Naive thymus-derived CD4-positive, alpha-beta T cell (primary cell): ENCODE results near the gene LYZL6. TPM values are rescaled to one million over a fixed set of nuclear protein-coding genes. Genes with fewer than 3 reads are reported as not detected.

Experiments
- ATAC-seq: fragments of 150-1000 bp; cut with Tn5 transposase; 2 replicates; pipeline ENCODE4 v1.10.0; 2021; ENCODE audit warnings: mild to moderate bottlenecking, moderate library complexity
- CTCF ChIA-PET: fragments of 350-600 bp; sonication (Branson Sonifier 250); formaldehyde crosslinking; loops from one replicate; lab custom pipeline; 2021; ENCODE audit warnings: antibody characterized with exemption; lab: Charles Lee
- POLR2A ChIA-PET: fragments of 350-600 bp; sonication (Branson Sonifier 250); formaldehyde crosslinking; loops from one replicate; lab custom pipeline; 2021; ENCODE audit warnings: antibody characterized with exemption, inconsistent platforms; lab: Charles Lee
- DNase-seq, 9 donors: peaks; one replicate each; pipeline versions ENCODE4 v3.0.0 to v3.0.0-alpha.2; 2020 to 2022; ENCODE audit warnings: mixed read lengths in 1 of 9
- H3K27ac ChIP-seq: one replicate; pipeline ENCODE4 v1.7.0; 2013; ENCODE audit warnings: mild to moderate bottlenecking, low read depth, low read length, moderate library complexity
- H3K27me3 ChIP-seq, 2 donors: one replicate each; pipeline ENCODE4 v1.7.0; 2013; ENCODE audit warnings: low read length in 2 of 2, mild to moderate bottlenecking in 2 of 2, moderate library complexity in 2 of 2; ENCODE audit not compliant: control insufficient read depth in 2 of 2, insufficient read depth in 2 of 2
- H3K36me3 ChIP-seq, 3 experiments: 1 replicate in 2 of 3; 2 replicates in 1 of 3; pipeline ENCODE4 v1.7.0; 2013; ENCODE audit warnings: low read length in 3 of 3, mild to moderate bottlenecking in 3 of 3, moderate library complexity in 1 of 3; ENCODE audit not compliant: insufficient read depth in 3 of 3, control insufficient read depth in 2 of 3
- H3K4me1 ChIP-seq, 2 donors: one replicate each; pipeline ENCODE4 v1.7.0; 2013; ENCODE audit warnings: low read length in 2 of 2, mild to moderate bottlenecking in 2 of 2, moderate library complexity in 1 of 2; ENCODE audit not compliant: control insufficient read depth in 2 of 2, insufficient read depth in 2 of 2
- H3K4me3 ChIP-seq: 2 replicates; pipeline ENCODE4 v1.7.0; 2013; ENCODE audit warnings: mild to moderate bottlenecking, low read length
- H3K9me3 ChIP-seq, 3 experiments: 1 replicate in 2 of 3; 2 replicates in 1 of 3; pipeline ENCODE4 v1.7.0; 2013; ENCODE audit warnings: low read length in 3 of 3; ENCODE audit not compliant: control insufficient read depth in 2 of 3
- H3K27ac Mint-ChIP-seq, 9 donors: one replicate each; pipeline ENCODE4 v1.8.0; 2020 to 2022; ENCODE audit warnings: mixed read lengths in 9 of 9, mild to moderate bottlenecking in 8 of 9, moderate library complexity in 5 of 9, inconsistent platforms in 2 of 9
- H3K27me3 Mint-ChIP-seq, 5 donors: one replicate each; pipeline ENCODE4 v1.8.0; 2021 to 2022; ENCODE audit warnings: mixed read lengths in 5 of 5, mild to moderate bottlenecking in 1 of 5
- H3K36me3 Mint-ChIP-seq, 5 donors: one replicate each; pipeline ENCODE4 v1.8.0; 2020 to 2022; ENCODE audit warnings: mixed read lengths in 5 of 5, mild to moderate bottlenecking in 3 of 5, inconsistent platforms in 1 of 5
- H3K4me1 Mint-ChIP-seq, 7 donors: one replicate each; pipeline ENCODE4 v1.8.0; 2020 to 2022; ENCODE audit warnings: mixed read lengths in 7 of 7, mild to moderate bottlenecking in 3 of 7, inconsistent platforms in 1 of 7
- H3K4me3 Mint-ChIP-seq, 10 donors: one replicate each; pipeline ENCODE4 v1.8.0; 2020 to 2022; ENCODE audit warnings: mild to moderate bottlenecking in 10 of 10, mixed read lengths in 10 of 10, moderate library complexity in 6 of 10, inconsistent platforms in 2 of 10
- H3K9me3 Mint-ChIP-seq, 11 donors: one replicate each; pipeline ENCODE4 v1.8.0; 2020 to 2022; ENCODE audit warnings: mixed read lengths in 11 of 11, mild to moderate bottlenecking in 4 of 11, inconsistent platforms in 1 of 11, moderate library complexity in 1 of 11
- intact Hi-C, 2 donors: fragments of 100-400 bp; cut with micrococcal nuclease; formaldehyde crosslinking; loops; one replicate each; pipeline ENCODE4 v1.15.1; 2023
- polyA plus RNA-seq, 2 donors: library from polyadenylated mRNA; unstranded; fragments of 300-500 nt; fragmentation: Illumina TruSeq; gene quantifications; one replicate each; pipeline ENCODE4 v1.2.3, GENCODE V29; 2021
- total RNA-seq, 6 experiments: library from RNA in 5 of 6; stranded (reverse) in 5 of 6; gene quantifications; 1 replicate in 5 of 6; 2 replicates in 1 of 6; pipeline ENCODE4 v1.2.3 and lab custom pipeline; 2021 to 2026

The LYZL6 gene
- total and polyA plus RNA-seq, 7 experiments from 2014 or later: not detected

DNA sequence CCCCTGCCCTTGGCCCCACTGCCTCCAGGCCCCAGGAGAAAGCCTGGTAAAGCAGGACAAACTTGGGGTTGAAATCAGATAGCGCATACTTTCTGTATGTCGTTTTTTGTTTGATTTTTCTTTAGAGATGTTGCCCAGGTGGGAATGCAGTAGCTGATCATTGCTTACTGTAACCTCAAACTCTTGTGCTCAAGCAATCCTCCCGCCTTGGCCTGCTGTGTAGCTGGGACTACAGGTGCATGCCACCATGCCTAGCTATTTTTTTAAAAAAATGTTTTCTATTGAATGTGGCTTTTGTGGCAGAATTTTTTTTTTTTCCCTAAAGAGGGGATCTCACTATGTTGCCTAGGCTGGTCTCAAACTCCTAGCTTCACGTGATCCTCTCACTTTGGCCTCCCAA, 52.2 kb downstream of the LYZL6 start:
- ChIA-PET CTCF (no interaction called here), POLR2A (no interaction called here)
- no peaks in the 10 kb centered on the region for H3K27me3 ChIP-seq
- no peak for DNase-seq
- no peak for ATAC-seq
- H3K4me3 Mint-ChIP-seq: peak overlapping the region in 1 of 10 donors; percentile 64
- peak overlapping the region in 1 of 9 donors; percentile 89 for H3K27ac Mint-ChIP-seq
- peaks cover 0 to 5% (median 0%) of the 10 kb centered on the region in 5 donors for H3K27me3 Mint-ChIP-seq
- no peak overlapping the region for H3K4me3 ChIP-seq
- intact Hi-C loops: loop anchor here in 1 of 2 donors (5.0 kb wide), 1 partner anchor 44 kb away; no protein-coding TSS in a partner anchor
- H3K4me1 Mint-ChIP-seq: peaks cover 0 to 61% (median 7%) of the 10 kb centered on the region in 7 donors
- H3K36me3 Mint-ChIP-seq: peaks cover 0 to 14% (median 0%) of the 10 kb centered on the region in 5 donors
- H3K9me3 ChIP-seq: no peaks in the 10 kb centered on the region
- H3K36me3 ChIP-seq: no peaks in the 10 kb centered on the region
- peaks cover 0 to 2% (median 0%) of the 10 kb centered on the region in 11 donors for H3K9me3 Mint-ChIP-seq
- peaks cover 0 to 60% of the 10 kb centered on the region in 2 donors for H3K4me1 ChIP-seq
- H3K27ac ChIP-seq: no peak overlapping the region

- H3K27me3 ChIP-seq: no peaks in the 10 kb centered on the region
- POLR2A ChIA-PET: no interaction called here
- H3K9me3 ChIP-seq: no peaks in the 10 kb centered on the region
- CTCF ChIA-PET: no interaction called here
- peaks cover 0 to 56% (median 7%) of the 10 kb centered on the region in 7 donors for H3K4me1 Mint-ChIP-seq
- H3K27me3 Mint-ChIP-seq: no peaks in the 10 kb centered on the region
- no peaks in the 10 kb centered on the region for H3K36me3 ChIP-seq
- peak overlapping the region in 3 of 9 donors; percentile 58 to 89 (median 76) for H3K27ac Mint-ChIP-seq
- no peak overlapping the region for H3K27ac ChIP-seq
- no peak overlapping the region for H3K4me3 ChIP-seq
- ATAC-seq (peak; percentile 69), DNase-seq (peak in 1 of 9 donors; percentile 54)
- H3K36me3 Mint-ChIP-seq: peaks cover 0 to 14% (median 0%) of the 10 kb centered on the region in 5 donors
- peaks cover 0 to 2% (median 0%) of the 10 kb centered on the region in 11 donors for H3K9me3 Mint-ChIP-seq
- peaks cover 0 to 55% of the 10 kb centered on the region in 2 donors for H3K4me1 ChIP-seq
- H3K4me3 Mint-ChIP-seq: peak overlapping the region in 1 of 10 donors; percentile 64
- intact Hi-C loops: loop anchor here in 1 of 2 donors (1.0 to 5.0 kb wide), 2 partner anchors 10 to 43 kb away; partner anchors contain the start of gene CCL5
Observed at GRCh38 chr17:35890774-35891155, 52.7 kb downstream of the LYZL6 start.

DNA sequence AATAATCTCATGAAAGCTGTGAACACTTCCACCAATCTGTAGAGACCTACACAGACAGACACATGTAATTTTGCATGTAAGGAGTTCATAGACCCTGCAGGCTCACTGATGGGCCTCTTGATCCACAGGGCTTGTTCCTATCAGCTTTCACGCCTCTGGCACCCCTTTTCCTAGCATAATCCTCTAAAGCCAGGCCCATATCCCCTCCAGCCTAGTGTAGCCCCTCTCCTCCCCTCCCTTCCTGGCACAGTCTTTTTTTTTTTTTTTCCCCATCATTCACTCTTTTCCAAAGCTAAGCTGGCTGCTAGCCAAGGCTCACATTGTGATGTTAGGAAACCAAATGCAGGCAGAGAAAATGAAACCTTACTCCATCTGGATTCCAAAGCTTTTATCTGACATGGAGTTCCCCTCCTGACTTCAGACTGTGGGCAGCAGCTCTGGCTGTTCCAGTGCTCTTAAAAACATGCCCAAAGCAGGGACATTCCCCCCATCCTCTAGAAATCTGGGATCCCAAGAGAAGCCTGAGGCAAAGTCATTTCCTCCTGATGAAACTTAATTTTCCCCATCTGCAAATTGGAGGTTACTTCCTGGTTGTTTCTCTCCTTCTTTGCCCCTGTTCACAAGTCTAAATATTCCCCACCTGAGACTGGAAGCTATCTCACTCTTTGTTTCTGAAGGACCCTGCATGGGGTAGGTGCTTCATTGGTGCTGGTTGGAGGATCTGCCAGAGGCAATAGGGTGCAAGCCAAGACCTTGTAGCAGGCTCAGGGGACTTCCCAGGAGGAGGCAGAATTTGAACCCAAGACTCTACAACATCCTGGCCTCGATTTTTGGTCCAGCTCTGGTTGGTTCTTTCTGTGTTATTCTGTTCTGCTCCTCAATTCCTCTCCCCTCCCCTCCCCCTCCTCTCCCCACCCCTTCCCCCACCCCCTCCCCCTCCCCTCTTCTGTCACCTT, 53.4 kb downstream of the LYZL6 start:
- POLR2A ChIA-PET: no interaction called here
- H3K4me1 Mint-ChIP-seq: peaks cover 0 to 52% (median 7%) of the 10 kb centered on the region in 7 donors
- peaks cover 0 to 11% (median 0%) of the 10 kb centered on the region in 5 donors for H3K36me3 Mint-ChIP-seq
- H3K4me1 ChIP-seq: peaks cover 0 to 49% of the 10 kb centered on the region in 2 donors
- no peak overlapping the region for H3K4me3 ChIP-seq
- no peak for DNase-seq
- no peaks in the 10 kb centered on the region for H3K27me3 Mint-ChIP-seq
- H3K36me3 ChIP-seq: no peaks in the 10 kb centered on the region
- H3K9me3 Mint-ChIP-seq: peaks cover 0 to 2% (median 0%) of the 10 kb centered on the region in 11 donors
- ATAC-seq: peak; percentile 22
- H3K4me3 Mint-ChIP-seq: peak overlapping the region in 1 of 10 donors; percentile 75
- intact Hi-C loops: loop anchor here in 1 of 2 donors (1.0 to 5.0 kb wide), 2 partner anchors 10 to 43 kb away; partner anchors contain the start of gene CCL5
- peak overlapping the region in 3 of 9 donors; percentile 49 to 89 (median 58) for H3K27ac Mint-ChIP-seq
- H3K9me3 ChIP-seq: no peaks in the 10 kb centered on the region
- H3K27me3 ChIP-seq: no peaks in the 10 kb centered on the region
- H3K27ac ChIP-seq: no peak overlapping the region
- CTCF ChIA-PET: no interaction called here

- H3K4me3 ChIP-seq: no peak overlapping the region
- H3K27me3 ChIP-seq: no peaks in the 10 kb centered on the region
- ATAC-seq (peak; percentile 65), DNase-seq (no peak)
- POLR2A ChIA-PET: no interaction called here
- no peak overlapping the region for H3K27ac ChIP-seq
- H3K27ac Mint-ChIP-seq: peak overlapping the region in 1 of 9 donors; percentile 89
- CTCF ChIA-PET: no interaction called here
- peaks cover 0 to 2% (median 0%) of the 10 kb centered on the region in 11 donors for H3K9me3 Mint-ChIP-seq
- H3K36me3 ChIP-seq: no peaks in the 10 kb centered on the region
- H3K36me3 Mint-ChIP-seq: peaks cover 0 to 10% (median 0%) of the 10 kb centered on the region in 5 donors
- H3K4me1 Mint-ChIP-seq: peaks cover 0 to 51% (median 7%) of the 10 kb centered on the region in 7 donors
- intact Hi-C loops: no loop called here
- no peaks in the 10 kb centered on the region for H3K27me3 Mint-ChIP-seq
- peak overlapping the region in 2 of 10 donors; percentile 14 to 15 for H3K4me3 Mint-ChIP-seq
- H3K4me1 ChIP-seq: peaks cover 0 to 49% of the 10 kb centered on the region in 2 donors
- no peaks in the 10 kb centered on the region for H3K9me3 ChIP-seq
Observed at GRCh38 chr17:35889241-35889640, 54.3 kb downstream of the LYZL6 start.

Other genes with a start within 250 kb of the LYZL6 start
- gene RASL10B, start 212.1 kb downstream of the LYZL6 start, total RNA-seq: under 1 TPM; 0.34 to 0.76 (median 0.60) TPM
- gene RASL10B, start 212.1 kb downstream of the LYZL6 start, polyA plus RNA-seq: under 1 TPM; 0.14 to 0.37 TPM
- under 1 TPM in 4 of 5 experiments, not detected in 1; 0.16 to 0.49 (median 0.24) TPM for gene GAS2L2, start 190.5 kb downstream of the LYZL6 start, total RNA-seq
- gene GAS2L2, start 190.5 kb downstream of the LYZL6 start, polyA plus RNA-seq: not detected
- not detected for gene C17orf50, start 182.8 kb downstream of the LYZL6 start, total RNA-seq
- gene C17orf50, start 182.8 kb downstream of the LYZL6 start, polyA plus RNA-seq: under 1 TPM in 1 of 2 donors, not detected in 1; 0.27 TPM
- 10 to 100 TPM in 3 of 5 experiments, 1 to 10 TPM in 1, not detected in 1; 2.9 to 15.1 (median 14.0) TPM for gene MMP28, start 148.1 kb downstream of the LYZL6 start, total RNA-seq
- 10 to 100 TPM; 19.7 to 33.1 TPM for gene MMP28, start 148.1 kb downstream of the LYZL6 start, polyA plus RNA-seq
- gene TAF15, start 134.2 kb downstream of the LYZL6 start, total RNA-seq: 100 to 1,000 TPM; 162 to 281 (median 243) TPM
- 10 to 100 TPM; 27.8 to 30.2 TPM for gene TAF15, start 134.2 kb downstream of the LYZL6 start, polyA plus RNA-seq
- gene HEATR9, start 74.8 kb downstream of the LYZL6 start, total RNA-seq: 1 to 10 TPM in 1 of 5 experiments, under 1 TPM in 1, not detected in 3; 0.22 to 1.9 TPM
- under 1 TPM in 1 of 2 donors, not detected in 1; 0.09 TPM for gene HEATR9, start 74.8 kb downstream of the LYZL6 start, polyA plus RNA-seq
- gene CCL5, start 63.4 kb downstream of the LYZL6 start, total RNA-seq: 100 to 1,000 TPM in 1 of 5 experiments, 10 to 100 TPM in 4; 17.0 to 192 (median 29.1) TPM
- gene CCL5, start 63.4 kb downstream of the LYZL6 start, polyA plus RNA-seq: 1 to 10 TPM; 2.8 to 4.1 TPM
- 1 to 10 TPM in 1 of 5 experiments, not detected in 4; 6.9 TPM for gene RDM1, start 12.9 kb downstream of the LYZL6 start, total RNA-seq
- gene RDM1, start 12.9 kb downstream of the LYZL6 start, polyA plus RNA-seq: under 1 TPM in 1 of 2 donors, not detected in 1; 0.39 TPM
- not detected for gene CCL16, start 37.8 kb upstream of the LYZL6 start, total RNA-seq
- gene CCL16, start 37.8 kb upstream of the LYZL6 start, polyA plus RNA-seq: not detected
- gene CCL14, start 43.0 kb upstream of the LYZL6 start, total RNA-seq: not detected
- gene CCL14, start 43.0 kb upstream of the LYZL6 start, polyA plus RNA-seq: not detected
- gene CCL15, start 57.8 kb upstream of the LYZL6 start, total RNA-seq: not detected
- not detected for gene CCL15, start 57.8 kb upstream of the LYZL6 start, polyA plus RNA-seq
- not detected for gene CCL23, start 74.3 kb upstream of the LYZL6 start, total RNA-seq
- gene CCL23, start 74.3 kb upstream of the LYZL6 start, polyA plus RNA-seq: not detected
- not detected for gene CCL18, start 120.6 kb upstream of the LYZL6 start, total RNA-seq
- not detected for gene CCL18, start 120.6 kb upstream of the LYZL6 start, polyA plus RNA-seq
- gene CCL3, start 146.4 kb upstream of the LYZL6 start, total RNA-seq: 10 to 100 TPM in 3 of 5 experiments, 1 to 10 TPM in 2; 1.6 to 72.5 (median 44.0) TPM
- not detected for gene CCL3, start 146.4 kb upstream of the LYZL6 start, polyA plus RNA-seq
- gene CCL4, start 160.1 kb upstream of the LYZL6 start, total RNA-seq: 10 to 100 TPM in 3 of 5 experiments, 1 to 10 TPM in 2; 1.6 to 35.6 (median 12.8) TPM
- under 1 TPM; 0.74 to 0.96 TPM for gene CCL4, start 160.1 kb upstream of the LYZL6 start, polyA plus RNA-seq
- 10 to 100 TPM in 2 of 5 experiments, 1 to 10 TPM in 3; 4.0 to 13.3 (median 9.7) TPM for gene TBC1D3B, start 232.9 kb upstream of the LYZL6 start, total RNA-seq
- gene TBC1D3B, start 232.9 kb upstream of the LYZL6 start, polyA plus RNA-seq: not detected